GM21367 (cell line): ENCODE results near the gene SEMA3C.
A peak's percentile ranks its signal among the peaks of the same experiment; 100 is the strongest.

Source experiments
- ATAC-seq: cut with Tn5 transposase; IDR thresholded peaks from one replicate; pipeline ENCODE4 v1.9.1; 2021; ENCODE audit not compliant: unreplicated experiment

The SEMA3C gene

GRCh38 chr7:80708123-80708522, 210.7 kb downstream of the SEMA3C start:
- ATAC-seq, result no peak

GRCh38 chr7:80707318-80707717, 211.5 kb downstream of the SEMA3C start:
- no peak for ATAC-seq

GRCh38 chr7:80705130-80705781, 213.6 kb downstream of the SEMA3C start:
- ATAC-seq, result no peak

GRCh38 chr7:80703272-80703671, 215.6 kb downstream of the SEMA3C start:
- ATAC-seq, result no peak

- ATAC-seq, result no peak
Measured at GRCh38 chr7:80699721-80700256, 219.1 kb downstream of the SEMA3C start.

DNA sequence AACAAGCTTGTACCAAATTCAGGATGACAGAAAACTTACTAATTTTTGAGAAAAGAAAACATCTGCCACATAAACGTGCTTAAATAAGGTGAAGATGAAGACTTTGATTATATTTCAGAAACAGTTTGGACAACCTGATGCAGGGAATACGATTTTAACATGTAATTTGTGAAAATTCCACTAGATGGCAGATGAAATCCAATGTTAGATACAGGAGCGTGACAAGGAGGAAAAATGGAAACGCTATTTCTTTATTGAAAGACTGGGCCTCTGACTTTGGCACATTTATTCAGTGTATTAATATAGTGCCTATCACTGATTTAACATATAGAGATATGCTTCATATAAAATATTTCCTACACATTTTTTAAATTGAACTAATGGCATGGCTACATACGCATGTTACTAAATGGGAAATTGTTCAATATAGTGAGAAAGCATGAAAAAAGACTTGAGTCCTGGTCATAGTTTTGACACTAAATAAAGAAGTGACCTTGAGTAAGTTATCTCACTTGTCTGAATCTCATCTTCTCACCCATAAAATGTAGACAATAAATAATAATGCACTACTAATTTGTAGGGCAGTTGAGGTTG, 219.7 kb downstream of the SEMA3C start:
- peak; percentile 82 for ATAC-seq
